Left lung (tissue), 10 donors: ENCODE data around the gene OR4D10. TPM values are rescaled to one million over a fixed set of nuclear protein-coding genes. Genes with fewer than 3 reads are reported as not detected.
"Not testable (repeated sequence)": the region's sequence is repeated elsewhere in the genome, so short reads cannot be mapped to it uniquely, and the experiment has no call there.

Experiments used
- ATAC-seq: fragments of 200-7000 bp; cut with Tn5 transposase; one replicate; pipeline ENCODE4 v1.9.1; 2020; ENCODE audit warnings: moderate library complexity
- DNase-seq, 4 donors: peaks; one replicate each; pipeline ENCODE4 v3.0.0-alpha.2; 2013 to 2020
- H3K27ac ChIP-seq, 2 donors: fragments of 200-600 bp; sonication (generic) in 1 of 2; one replicate each; pipeline versions ENCODE4 v1.5.0 to v1.8.0; 2020 to 2021
- H3K27me3 ChIP-seq, 2 donors: fragments of 200-600 bp; sonication (generic) in 1 of 2; one replicate each; pipeline versions ENCODE4 v1.5.0 to v1.8.0; 2020 to 2021
- H3K36me3 ChIP-seq, 2 donors: fragments of 200-600 bp; sonication (generic) in 1 of 2; one replicate each; pipeline versions ENCODE4 v1.5.0 to v1.8.0; 2020 to 2021
- H3K4me1 ChIP-seq, 2 donors: fragments of 200-600 bp; one replicate each; pipeline ENCODE4 v1.8.0; 2021
- H3K4me3 ChIP-seq, 2 donors: fragments of 200-600 bp; sonication (generic) in 1 of 2; one replicate each; pipeline versions ENCODE4 v1.5.0 to v1.8.0; 2020 to 2021; ENCODE audit warnings: mild to moderate bottlenecking in 1 of 2
- H3K9me3 ChIP-seq, 2 donors: fragments of 200-600 bp; sonication (generic) in 1 of 2; one replicate each; pipeline versions ENCODE4 v1.5.0 to v1.8.0; 2020 to 2021
- CTCF ChIP-seq, 2 donors: fragments of 200-600 bp; sonication (generic) in 1 of 2; IDR thresholded peaks; one replicate each; pipeline versions ENCODE4 v1.5.0 to v1.8.0; 2021; ENCODE audit warnings: antibody characterized with exemption in 2 of 2
- intact Hi-C, 2 donors: fragments of 100-400 bp; cut with DNase I; formaldehyde crosslinking; loops; one replicate each; pipeline versions ENCODE4 v1.11.2 to v1.14.2; 2022
- polyA plus RNA-seq, 6 donors: library from polyadenylated mRNA; unstranded; fragments of 120-200 nt; gene quantifications; one replicate each; pipeline ENCODE4 v1.2.1, GENCODE V29; 2013; ENCODE audit not compliant: insufficient read length in 6 of 6
- total RNA-seq, 2 donors: library from RNA; stranded (reverse); fragmentation: NEBNext Ultra II Directional; extraction: Animal tissue kit (Norgen Biotek cat#: 25700); gene quantifications; one replicate each; pipeline ENCODE4 v1.2.1, GENCODE V29; 2021
- donor health status: DM: no; HTN: yes; CAD: no.
- donor health status: DM: no; HTN: no; CAD: no.

Gene OR4D10
- total and polyA plus RNA-seq, 8 donors = not detected

- ATAC-seq (peak; percentile 70), DNase-seq (peak in 2 of 4 donors; percentile 4 to 22)
- peak; percentile 65 to 75 for TF ChIP-seq CTCF (IDR thresholded peaks at IDR 0.05)
- no peaks in the 10 kb centered on the region for H3K4me1 ChIP-seq
- intact Hi-C loops = no loop called here
- H3K9me3 ChIP-seq = no peaks in the 10 kb centered on the region
- no peak overlapping the region for H3K4me3 ChIP-seq
- no peaks in the 10 kb centered on the region for H3K27me3 ChIP-seq
- no peaks in the 10 kb centered on the region for H3K36me3 ChIP-seq
- no peak overlapping the region for H3K27ac ChIP-seq
These were observed 43.1 kb upstream of the OR4D10 start for GRCh38 chr11:59429924-59430516.

- intact Hi-C loops = no loop called here
- DNase-seq = no peak
These were observed 36.9 kb upstream of the OR4D10 start, which contains the start of gene OR5A1 for GRCh38 chr11:59436169-59436568. TSS of gene OR5A1 (plus strand) at chr11:59436469. CDS start at chr11:59443169, 6,700 bp downstream.

GRCh38 chr11:59437770-59438169, 35.3 kb upstream of the OR4D10 start:
- DNase-seq (no peak), ATAC-seq (no peak)
- Histone ChIP-seq H3K4me3 (no peak overlapping the region), H3K4me1 (no peaks in the 10 kb centered on the region), H3K36me3 (no peaks in the 10 kb centered on the region), H3K9me3 (no peaks in the 10 kb centered on the region), H3K27ac (no peak overlapping the region), H3K27me3 (no peaks in the 10 kb centered on the region)
- intact Hi-C loops = no loop called here
- TF ChIP-seq CTCF (IDR thresholded peaks at IDR 0.05) = no peak

More at GRCh38 chr11:59436169-59436568, 36.9 kb upstream of the OR4D10 start, which contains the start of gene OR5A1:
- no peak for TF ChIP-seq CTCF (IDR thresholded peaks at IDR 0.05)
- H3K36me3 ChIP-seq = no peaks in the 10 kb centered on the region
- ATAC-seq = no peak
- H3K27me3 ChIP-seq = no peaks in the 10 kb centered on the region
- H3K4me1 ChIP-seq = no peaks in the 10 kb centered on the region
- H3K4me3 ChIP-seq = no peak within 1 kb of the TSS
- H3K9me3 ChIP-seq = no peaks in the 10 kb centered on the region
- no peak within 1 kb of the TSS for H3K27ac ChIP-seq

DNA sequence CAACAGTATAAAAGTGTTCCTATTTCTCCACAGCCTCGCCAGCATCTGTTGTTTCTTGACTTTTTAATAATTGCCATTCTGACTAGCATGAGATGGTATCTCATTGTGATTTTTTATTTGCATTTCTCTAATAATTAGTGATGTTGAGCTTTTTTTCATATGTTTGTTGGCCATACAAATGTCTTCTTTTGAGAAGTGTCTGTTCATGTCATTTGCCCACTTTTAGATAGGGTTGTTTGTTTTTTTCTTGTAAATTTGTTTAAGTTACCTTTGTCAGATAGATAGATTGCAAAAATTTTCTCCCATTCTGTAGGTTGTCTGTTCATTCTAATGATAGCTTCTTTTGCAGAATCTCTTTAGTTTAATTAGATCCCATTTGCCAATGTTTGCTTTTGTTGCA, 27.5 kb upstream of the OR4D10 start:
- H3K27ac ChIP-seq, intact Hi-C loops, H3K36me3 ChIP-seq, H3K4me3 ChIP-seq, DNase-seq, ATAC-seq, H3K4me1 ChIP-seq, H3K27me3 ChIP-seq, H3K9me3 ChIP-seq: not testable (repeated sequence)

DNA sequence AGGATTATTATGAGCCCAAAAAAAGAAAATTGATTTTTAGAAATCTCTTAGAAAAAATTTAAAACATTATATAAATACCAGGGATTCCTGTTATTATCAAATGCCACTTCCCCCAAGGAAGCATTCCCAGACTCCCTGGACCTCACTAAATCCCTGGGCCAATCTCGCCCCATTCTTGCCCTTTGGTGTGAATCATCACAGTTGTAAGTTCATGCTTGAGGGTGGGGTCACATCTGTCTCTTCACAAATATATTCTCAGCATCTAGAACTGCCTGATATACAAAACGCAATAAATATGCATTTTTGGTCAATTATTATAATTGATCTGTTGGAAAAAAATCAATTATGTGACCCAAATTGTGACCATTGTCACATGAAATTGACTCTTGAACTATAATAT, 24.6 kb upstream of the OR4D10 start:
- Histone ChIP-seq H3K4me3 (no peak overlapping the region), H3K27me3 (no peaks in the 10 kb centered on the region), H3K36me3 (no peaks in the 10 kb centered on the region), H3K27ac (no peak overlapping the region), H3K9me3 (peaks cover 0 to 6% of the 10 kb centered on the region in 2 donors), H3K4me1 (no peaks in the 10 kb centered on the region)
- no peak for DNase-seq
- intact Hi-C loops = no loop called here
- no peak for ATAC-seq
- TF ChIP-seq CTCF (IDR thresholded peaks at IDR 0.05) = no peak

- Histone ChIP-seq H3K36me3 (no peaks in the 10 kb centered on the region), H3K27me3 (no peaks in the 10 kb centered on the region), H3K4me3 (no peak within 1 kb of the TSS), H3K27ac (no peak within 1 kb of the TSS), H3K4me1 (no peaks in the 10 kb centered on the region), H3K9me3 (no peaks in the 10 kb centered on the region)
- no peak for TF ChIP-seq CTCF (IDR thresholded peaks at IDR 0.05)
- intact Hi-C loops = no loop called here
- ATAC-seq (no peak), DNase-seq (no peak)
These were observed 16.5 kb upstream of the OR4D10 start, which contains the start of gene OR4D6 for GRCh38 chr11:59456661-59457060. TSS of gene OR4D6 (plus strand) at chr11:59456961. CDS start at chr11:59456961, 0 bp downstream.
